Upper lobe of left lung (tissue), 6 donors: ENCODE data around the gene CYP21A2. TPM values are rescaled to one million over a fixed set of nuclear protein-coding genes. Genes with fewer than 3 reads are reported as not detected.

Source experiments
- ATAC-seq, 2 donors: fragments of 200-7000 bp; cut with Tn5 transposase; one replicate each; pipeline ENCODE4 v1.9.1; 2022; ENCODE audit warnings: mild to moderate bottlenecking in 2 of 2, moderate library complexity in 2 of 2; ENCODE audit not compliant: low FRiP score in 2 of 2
- DNase-seq, 2 donors: peaks; one replicate each; pipeline ENCODE4 v3.0.0-alpha.2; 2019 to 2020
- H3K27ac ChIP-seq, 4 donors: fragments of 200-600 bp; sonication (generic); one replicate each; pipeline ENCODE4 v1.5.1; 2016 to 2019
- H3K27me3 ChIP-seq, 4 donors: fragments of 200-600 bp; sonication (generic); one replicate each; pipeline ENCODE4 v1.5.1; 2017 to 2019
- H3K36me3 ChIP-seq, 4 donors: fragments of 200-600 bp; sonication (generic); one replicate each; pipeline ENCODE4 v1.5.1; 2016 to 2019
- H3K4me1 ChIP-seq, 4 donors: fragments of 200-600 bp; sonication (generic); one replicate each; pipeline ENCODE4 v1.5.1; 2018 to 2019
- H3K4me3 ChIP-seq, 4 donors: fragments of 200-600 bp; sonication (generic); one replicate each; pipeline ENCODE4 v1.5.1; 2017 to 2019; ENCODE audit warnings: mild to moderate bottlenecking in 2 of 4, moderate library complexity in 1 of 4
- H3K9me3 ChIP-seq, 4 donors: fragments of 200-600 bp; sonication (generic); one replicate each; pipeline ENCODE4 v1.5.1; 2018 to 2019
- EP300 ChIP-seq, 4 donors: sonication (generic); formaldehyde crosslinking; IDR thresholded peaks; one replicate each; pipeline ENCODE4 v1.5.1; 2017; ENCODE audit warnings: antibody characterized with exemption in 4 of 4, control low read depth in 2 of 4
- POLR2A ChIP-seq, 4 donors: fragments of 450-650 bp; IDR thresholded peaks; one replicate each; pipeline ENCODE4 v1.5.1; 2016 to 2017; ENCODE audit warnings: antibody characterized with exemption in 4 of 4, mild to moderate bottlenecking in 2 of 4
- POLR2AphosphoS5 ChIP-seq, 2 donors: sonication (generic); formaldehyde crosslinking; IDR thresholded peaks; one replicate each; pipeline ENCODE4 v1.5.1; 2017; ENCODE audit warnings: antibody characterized with exemption in 2 of 2
- WGBS, 2 donors: methylation state at CpG; one replicate each; pipeline ENCODE4 v1.1.5; 2017 to 2018; 5-methylcytosine and 5-hydroxymethylcytosine counted together
- total RNA-seq, 6 donors: library from RNA; depleted of rRNA in 4 of 6; stranded (reverse); fragments of >200 nt in 4 of 6; gene quantifications; one replicate each; pipeline versions ENCODE4 v1.1.0 to v1.2.1, GENCODE V29; 2016 to 2021
- TF ChIP-seq, protein P1 (sequence below), 6 experiments: fragments of 450-650 bp in 4 of 6; fragments of 200-600 bp in 2 of 6; sonication (generic) in 2 of 6; IDR thresholded peaks; one replicate each; pipeline ENCODE4 v1.5.1; 2016 to 2019; ENCODE audit warnings: antibody characterized with exemption in 6 of 6
- donor health status: DM: no; HTN: no; CAD: no; lungs with moderate emphysema.
- donor health status: DM: no; HTN: yes; CAD: no; lungs with severe emphysema.

CYP21A2 gene
- total RNA-seq, 6 donors from 2014 or later = 0.30 to 2.3 (median 1.2) TPM

GRCh38 chr6:32081168-32081990 lies 43.2 kb downstream of the CYP21A2 start:
- peak; percentile 20 to 76 for ATAC-seq
- no peaks in the 10 kb centered on the region for H3K9me3 ChIP-seq
- no peaks in the 10 kb centered on the region for H3K27me3 ChIP-seq
- H3K27ac ChIP-seq = peak overlapping the region; percentile 35 to 75 (median 62)
- TF ChIP-seq POLR2A (IDR thresholded peaks at IDR 0.05) (no peak), EP300 (IDR thresholded peaks at IDR 0.05) (no peak), POLR2AphosphoS5 (IDR thresholded peaks at IDR 0.05) (no peak)
- TF ChIP-seq, protein P1, sequence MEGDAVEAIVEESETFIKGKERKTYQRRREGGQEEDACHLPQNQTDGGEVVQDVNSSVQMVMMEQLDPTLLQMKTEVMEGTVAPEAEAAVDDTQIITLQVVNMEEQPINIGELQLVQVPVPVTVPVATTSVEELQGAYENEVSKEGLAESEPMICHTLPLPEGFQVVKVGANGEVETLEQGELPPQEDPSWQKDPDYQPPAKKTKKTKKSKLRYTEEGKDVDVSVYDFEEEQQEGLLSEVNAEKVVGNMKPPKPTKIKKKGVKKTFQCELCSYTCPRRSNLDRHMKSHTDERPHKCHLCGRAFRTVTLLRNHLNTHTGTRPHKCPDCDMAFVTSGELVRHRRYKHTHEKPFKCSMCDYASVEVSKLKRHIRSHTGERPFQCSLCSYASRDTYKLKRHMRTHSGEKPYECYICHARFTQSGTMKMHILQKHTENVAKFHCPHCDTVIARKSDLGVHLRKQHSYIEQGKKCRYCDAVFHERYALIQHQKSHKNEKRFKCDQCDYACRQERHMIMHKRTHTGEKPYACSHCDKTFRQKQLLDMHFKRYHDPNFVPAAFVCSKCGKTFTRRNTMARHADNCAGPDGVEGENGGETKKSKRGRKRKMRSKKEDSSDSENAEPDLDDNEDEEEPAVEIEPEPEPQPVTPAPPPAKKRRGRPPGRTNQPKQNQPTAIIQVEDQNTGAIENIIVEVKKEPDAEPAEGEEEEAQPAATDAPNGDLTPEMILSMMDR (IDR thresholded peaks at IDR 0.05) = no peak
- H3K4me1 ChIP-seq = peaks cover 0 to 3% (median under 1%) of the 10 kb centered on the region in 4 donors
- no peak overlapping the region for H3K4me3 ChIP-seq
- H3K36me3 ChIP-seq = peaks cover 0 to 77% (median 19%) of the 10 kb centered on the region in 4 donors
- DNase-seq = no peak
- WGBS, 2 donors = 51 to 59% methylated on average over 8 to 17 of the region's 22 CpGs

- 60 to 79% methylated on average over 5 to 6 of the region's 6 CpGs for WGBS, 2 donors
- Histone ChIP-seq H3K4me1 (peaks cover 6 to 12% (median 9%) of the 10 kb centered on the region in 4 donors), H3K27me3 (peaks cover 0 to 4% (median 1%) of the 10 kb centered on the region in 4 donors), H3K9me3 (no peaks in the 10 kb centered on the region), H3K4me3 (no peak overlapping the region), H3K36me3 (peaks cover 0 to 68% (median 16%) of the 10 kb centered on the region in 4 donors), H3K27ac (peak overlapping the region in 3 of 4 donors; percentile 37 to 75 (median 58))
- no peak for TF ChIP-seq POLR2A (IDR thresholded peaks at IDR 0.05)
- TF ChIP-seq, protein P1 (IDR thresholded peaks at IDR 0.05) = no peak
- TF ChIP-seq POLR2AphosphoS5 (IDR thresholded peaks at IDR 0.05) = no peak
- TF ChIP-seq EP300 (IDR thresholded peaks at IDR 0.05) = no peak
- ATAC-seq (no peak), DNase-seq (no peak)
These were observed 44.3 kb downstream of the CYP21A2 start for GRCh38 chr6:32082478-32082877.

GRCh38 chr6:32082935-32083334 lies 44.7 kb downstream of the CYP21A2 start:
- ATAC-seq = peak; percentile 40 to 83
- DNase-seq = peak in 1 of 2 donors; percentile 34
- H3K27ac ChIP-seq = peak overlapping the region in 2 of 4 donors; percentile 15 to 53

DNA sequence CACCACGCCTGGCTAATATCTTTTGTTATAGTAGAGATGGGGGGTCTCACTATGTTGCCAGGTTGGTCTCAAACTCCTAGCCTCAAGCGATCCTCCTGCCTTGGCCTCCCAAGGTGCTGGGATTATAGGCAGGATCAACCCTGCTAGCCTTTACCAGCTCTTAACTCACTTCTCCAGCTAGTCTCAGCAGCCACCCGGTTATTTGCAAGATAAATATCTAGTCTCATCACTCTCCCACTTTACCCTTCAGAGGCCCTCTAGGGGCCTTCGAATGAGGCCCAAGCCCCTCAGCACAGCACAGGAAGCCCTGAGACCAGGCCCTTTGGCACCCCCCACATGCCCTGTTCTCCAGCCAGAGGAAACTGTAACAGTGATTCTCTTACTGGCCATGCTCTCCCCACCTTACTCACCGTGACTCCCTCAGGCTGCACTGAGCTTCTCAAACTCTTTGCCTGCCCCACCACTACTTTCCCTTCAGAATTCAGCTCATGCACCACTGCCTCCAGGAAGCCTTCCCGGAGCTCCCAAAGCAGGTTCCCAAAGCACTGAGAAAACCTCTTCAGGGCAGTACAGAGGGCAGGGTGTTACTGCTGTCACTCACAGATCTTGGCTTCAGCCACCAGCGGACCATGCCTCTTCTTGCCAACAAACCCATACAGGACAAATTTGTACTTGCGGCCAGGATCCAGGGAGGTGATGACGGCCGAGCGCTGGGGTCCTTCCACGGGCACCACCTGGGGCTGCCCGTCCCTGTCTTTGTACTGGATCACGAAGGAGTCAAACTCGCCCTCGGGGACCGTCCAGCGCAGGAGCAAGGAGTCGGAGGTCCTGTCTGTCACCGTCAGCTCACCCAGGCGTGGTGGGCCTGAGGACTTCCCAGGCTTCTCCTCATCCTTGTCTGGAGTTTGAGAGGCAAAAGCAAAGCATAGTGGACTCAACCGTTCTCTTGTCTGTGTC lies 45.9 kb downstream of the CYP21A2 start:
- H3K27ac ChIP-seq = peak overlapping the region in 2 of 4 donors; percentile 50 to 53
- ATAC-seq (no peak), DNase-seq (peak in 1 of 2 donors; percentile 69)
- peaks cover 13 to 20% (median 16%) of the 10 kb centered on the region in 4 donors for H3K4me1 ChIP-seq
- H3K9me3 ChIP-seq = no peaks in the 10 kb centered on the region
- H3K27me3 ChIP-seq = peaks cover 0 to 4% (median 1%) of the 10 kb centered on the region in 4 donors
- WGBS, 2 donors = 91 to 97% methylated on average over 11 to 22 of the region's 22 CpGs
- TF ChIP-seq EP300 (IDR thresholded peaks at IDR 0.05) = no peak
- H3K36me3 ChIP-seq = peaks cover 0 to 53% (median 11%) of the 10 kb centered on the region in 4 donors
- H3K4me3 ChIP-seq = no peak overlapping the region

More at GRCh38 chr6:32082935-32083334, 44.7 kb downstream of the CYP21A2 start:
- Histone ChIP-seq H3K27me3 (peaks cover 0 to 4% (median 1%) of the 10 kb centered on the region in 4 donors), H3K36me3 (peaks cover 0 to 63% (median 15%) of the 10 kb centered on the region in 4 donors), H3K4me3 (no peak overlapping the region), H3K9me3 (no peaks in the 10 kb centered on the region), H3K4me1 (peaks cover 11 to 17% (median 14%) of the 10 kb centered on the region in 4 donors)
- no peak for TF ChIP-seq POLR2A (IDR thresholded peaks at IDR 0.05)
- TF ChIP-seq POLR2AphosphoS5 (IDR thresholded peaks at IDR 0.05) = peak; percentile 37 to 52
- TF ChIP-seq EP300 (IDR thresholded peaks at IDR 0.05) = peak in 1 of 4 donors; percentile 3
- WGBS, 2 donors = 75 to 81% methylated on average over 9 of the region's 9 CpGs

GRCh38 chr6:32084780-32085179 lies 46.6 kb downstream of the CYP21A2 start:
- peaks cover 0 to 4% (median 1%) of the 10 kb centered on the region in 4 donors for H3K27me3 ChIP-seq
- no peak overlapping the region for H3K27ac ChIP-seq
- ATAC-seq (no peak), DNase-seq (no peak)
- H3K4me1 ChIP-seq = peaks cover 13 to 20% (median 16%) of the 10 kb centered on the region in 4 donors
- 84% methylated on average over 2 of the region's 2 CpGs for WGBS, 2 donors
- no peak overlapping the region for H3K4me3 ChIP-seq
- no peaks in the 10 kb centered on the region for H3K9me3 ChIP-seq
- no peak for TF ChIP-seq POLR2A (IDR thresholded peaks at IDR 0.05)
- TF ChIP-seq, protein P1 (IDR thresholded peaks at IDR 0.05) = no peak
- TF ChIP-seq POLR2AphosphoS5 (IDR thresholded peaks at IDR 0.05) = no peak
- TF ChIP-seq EP300 (IDR thresholded peaks at IDR 0.05) = no peak
- H3K36me3 ChIP-seq = peaks cover 0 to 50% (median 8%) of the 10 kb centered on the region in 4 donors
